ENCODE results near the gene FBXO17.
"Not testable (repeated sequence)": the region's sequence is repeated elsewhere in the genome, so short reads cannot be mapped to it uniquely, and the experiment has no call there.

Gene FBXO17

GRCh38 chr19:38975214-38975860, at the start of gene FBXO17:
Gene FBXO17, minus strand, starts transcription at chr19:38975742. Its CDS starts 25,423 bp downstream, at chr19:38950319.
- DNase-seq = no peak

- DNase-seq = no peak
Observed at GRCh38 chr19:39024875-39025641, 49.5 kb upstream of the FBXO17 start.

- DNase-seq = no peak
Observed at GRCh38 chr19:39021063-39021462, 45.5 kb upstream of the FBXO17 start.

- DNase-seq = no peak
Observed at GRCh38 chr19:39017646-39018045, 42.1 kb upstream of the FBXO17 start.

- no peak for DNase-seq
Observed at GRCh38 chr19:39017026-39017425, 41.5 kb upstream of the FBXO17 start.

GRCh38 chr19:39014037-39014436, 38.5 kb upstream of the FBXO17 start:
- no peak for DNase-seq

GRCh38 chr19:39009001-39009400, 33.5 kb upstream of the FBXO17 start:
- no peak for DNase-seq

GRCh38 chr19:39008137-39008536, 32.6 kb upstream of the FBXO17 start:
- DNase-seq = no peak

- DNase-seq = no peak
Observed at GRCh38 chr19:39007096-39007495, 31.6 kb upstream of the FBXO17 start.

- DNase-seq = no peak
Observed at GRCh38 chr19:39004403-39004802, 28.9 kb upstream of the FBXO17 start.

- no peak for DNase-seq
Observed at GRCh38 chr19:39003796-39004195, 28.3 kb upstream of the FBXO17 start.

- no peak for DNase-seq
Observed at GRCh38 chr19:39003188-39003587, 27.6 kb upstream of the FBXO17 start.

GRCh38 chr19:39001041-39001440, 25.5 kb upstream of the FBXO17 start:
- no peak for DNase-seq

GRCh38 chr19:38997576-38997975, 22.0 kb upstream of the FBXO17 start:
- DNase-seq = not testable (repeated sequence)

GRCh38 chr19:38993271-38993670, 17.7 kb upstream of the FBXO17 start:
- DNase-seq = no peak

- DNase-seq = no peak
Observed at GRCh38 chr19:38990949-38991697, 15.6 kb upstream of the FBXO17 start.

- not testable (repeated sequence) for DNase-seq
Observed at GRCh38 chr19:38989614-38990013, 14.1 kb upstream of the FBXO17 start.

GRCh38 chr19:38989066-38989605, 13.6 kb upstream of the FBXO17 start:
- DNase-seq = no peak

- not testable (repeated sequence) for DNase-seq
Observed at GRCh38 chr19:38988627-38989026, 13.1 kb upstream of the FBXO17 start.

GRCh38 chr19:38987745-38988144, 12.2 kb upstream of the FBXO17 start:
- not testable (repeated sequence) for DNase-seq

GRCh38 chr19:38985262-38985661, 9.7 kb upstream of the FBXO17 start:
- DNase-seq = no peak

- no peak for DNase-seq
Observed at GRCh38 chr19:38980583-38981374, 5.2 kb upstream of the FBXO17 start.

GRCh38 chr19:38979812-38980211, 4.3 kb upstream of the FBXO17 start:
- DNase-seq = no peak
